VCaP (cell line): ENCODE data around the gene SSU72.
"Not testable (repeated sequence)": the region's sequence is repeated elsewhere in the genome, so short reads cannot be mapped to it uniquely, and the experiment has no call there.

ENCODE experiments used
- H3K27ac ChIP-seq: fragments of 450-650 bp; 2 replicates; pipeline ENCODE4 v1.5.1; 2017
- CTCF ChIP-seq: fragments of 450-650 bp; conservative IDR thresholded peaks from 2 replicates; pipeline ENCODE4 v1.5.1; 2017; ENCODE audit warnings: mild to moderate bottlenecking, moderate library complexity

SSU72 gene

GRCh38 chr1:1517973-1518620 is 56.6 kb downstream of the SSU72 start:
- TF ChIP-seq CTCF, result no peak
- H3K27ac ChIP-seq, result no peak overlapping the region

- not testable (repeated sequence) for H3K27ac ChIP-seq
Observed at GRCh38 chr1:1516923-1517322, 57.7 kb downstream of the SSU72 start.

- not testable (repeated sequence) for H3K27ac ChIP-seq
Observed at GRCh38 chr1:1514376-1514775, 60.3 kb downstream of the SSU72 start.

- peak overlapping the region; percentile 74 for H3K27ac ChIP-seq
Observed at GRCh38 chr1:1513675-1514074, 61.0 kb downstream of the SSU72 start.

- peak overlapping the region; percentile 95 for H3K27ac ChIP-seq
Observed at GRCh38 chr1:1512425-1512824, 62.2 kb downstream of the SSU72 start.

GRCh38 chr1:1511533-1512285 is 63.0 kb downstream of the SSU72 start, which contains the start of gene ATAD3A:
TSS of gene ATAD3A (plus strand) at chr1:1512162. CDS start at chr1:1512269, 107 bp downstream.
- H3K27ac ChIP-seq, result peak within 1 kb of the TSS; percentile 95
- TF ChIP-seq CTCF, result no peak

GRCh38 chr1:1510912-1511532 is 63.6 kb downstream of the SSU72 start:
- no peak for TF ChIP-seq CTCF
- H3K27ac ChIP-seq, result peak overlapping the region; percentile 95

GRCh38 chr1:1509465-1509850 is 65.2 kb downstream of the SSU72 start:
- H3K27ac ChIP-seq, result not testable (repeated sequence)

- not testable (repeated sequence) for H3K27ac ChIP-seq
Observed at GRCh38 chr1:1508775-1509464, 65.7 kb downstream of the SSU72 start.

GRCh38 chr1:1507305-1507704 is 67.4 kb downstream of the SSU72 start:
- TF ChIP-seq CTCF, result no peak
- peak overlapping the region; percentile 88 for H3K27ac ChIP-seq

GRCh38 chr1:1505801-1506200 is 68.9 kb downstream of the SSU72 start:
- peak overlapping the region; percentile 88 for H3K27ac ChIP-seq
